Activated T-helper 1 cell treated with anti-CD3 and anti-CD28 coated beads, Interleukin-12 subunit alpha, Interleukin-12 subunit beta, Interleukin-2, Interleukin-4 antibody, amounts not matched to agents 30 ng/mL and 10 ng/mL and 1 ng/mL, durations not matched to agents 14 hours and 24 hours and 36 hours (primary cell): Measurements from ENCODE around the gene ZNF398. TPM values are rescaled to one million over a fixed set of nuclear protein-coding genes. Genes with fewer than 3 reads are reported as not detected.
"Not testable (repeated sequence)": the region's sequence is repeated elsewhere in the genome, so short reads cannot be mapped to it uniquely, and the experiment has no call there.

ENCODE experiments used
- DNase-seq: peaks from one replicate; pipeline ENCODE4 v3.0.0; 2021; ENCODE audit warnings: low spot score
- H3K27ac Mint-ChIP-seq: one replicate; pipeline ENCODE4 v1.8.0; 2021; ENCODE audit warnings: mild to moderate bottlenecking, mixed read lengths
- H3K27me3 Mint-ChIP-seq: one replicate; pipeline ENCODE4 v1.8.0; 2022; ENCODE audit warnings: mild to moderate bottlenecking, moderate library complexity, mixed read lengths; ENCODE audit not compliant: insufficient read depth
- H3K36me3 Mint-ChIP-seq: one replicate; pipeline ENCODE4 v1.8.0; 2021; ENCODE audit warnings: low read depth, mixed read lengths
- H3K4me1 Mint-ChIP-seq: one replicate; pipeline ENCODE4 v1.8.0; 2021; ENCODE audit warnings: low read depth, mixed read lengths
- H3K4me3 Mint-ChIP-seq: one replicate; pipeline ENCODE4 v1.8.0; 2021; ENCODE audit warnings: mild to moderate bottlenecking, moderate library complexity, mixed read lengths
- H3K9me3 Mint-ChIP-seq: one replicate; pipeline ENCODE4 v1.8.0; 2021; ENCODE audit warnings: mixed read lengths
- intact Hi-C: fragments of 100-400 bp; cut with micrococcal nuclease; formaldehyde crosslinking; loops from one replicate; pipeline ENCODE4 v1.15.1; 2024
- total RNA-seq: library from RNA; stranded (reverse); gene quantifications from 2 replicates; pipeline ENCODE4 v1.2.3, GENCODE V29; 2022

ZNF398 gene
- total RNA-seq, 1 donor from 2014 or later = 14.1 TPM

DNA sequence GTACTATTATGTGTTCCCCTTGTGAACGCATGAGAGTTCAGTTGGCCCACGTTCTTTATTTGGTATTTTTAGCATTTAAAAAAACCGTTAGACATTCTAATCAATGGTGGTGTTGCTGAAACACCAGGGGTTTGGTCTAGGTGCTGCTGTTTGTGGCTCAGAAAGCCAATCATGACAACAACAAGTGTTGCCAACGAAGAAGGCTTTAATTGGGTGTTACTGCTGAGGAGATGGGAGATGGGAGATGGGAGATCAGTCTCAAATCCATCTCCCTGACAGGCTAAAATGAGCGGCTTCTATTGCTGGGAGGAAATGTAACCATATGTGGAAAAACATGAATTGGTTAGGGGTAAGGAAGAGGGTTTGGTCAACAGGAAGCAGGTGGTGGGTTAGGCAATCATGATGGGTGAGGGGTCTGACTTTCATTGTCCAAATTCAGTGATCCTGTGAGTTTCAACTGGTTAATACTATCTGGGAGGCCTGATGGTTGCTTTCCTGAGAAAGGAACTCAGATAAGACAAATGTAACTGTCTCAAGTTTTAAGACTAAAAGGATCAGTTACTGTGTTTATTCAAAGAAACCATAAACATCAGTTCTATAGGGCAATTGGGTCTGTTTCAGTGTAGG is 16.6 kb upstream of the ZNF398 start:
- Mint-ChIP-seq H3K27me3 (no peaks in the 10 kb centered on the region), H3K9me3 (peaks cover 10% of the 10 kb centered on the region), H3K4me1 (peaks cover 15% of the 10 kb centered on the region), H3K36me3 (peaks cover 33% of the 10 kb centered on the region), H3K4me3 (no peak overlapping the region), H3K27ac (no peak overlapping the region)
- intact Hi-C loops = no loop called here
- DNase-seq = no peak

DNA sequence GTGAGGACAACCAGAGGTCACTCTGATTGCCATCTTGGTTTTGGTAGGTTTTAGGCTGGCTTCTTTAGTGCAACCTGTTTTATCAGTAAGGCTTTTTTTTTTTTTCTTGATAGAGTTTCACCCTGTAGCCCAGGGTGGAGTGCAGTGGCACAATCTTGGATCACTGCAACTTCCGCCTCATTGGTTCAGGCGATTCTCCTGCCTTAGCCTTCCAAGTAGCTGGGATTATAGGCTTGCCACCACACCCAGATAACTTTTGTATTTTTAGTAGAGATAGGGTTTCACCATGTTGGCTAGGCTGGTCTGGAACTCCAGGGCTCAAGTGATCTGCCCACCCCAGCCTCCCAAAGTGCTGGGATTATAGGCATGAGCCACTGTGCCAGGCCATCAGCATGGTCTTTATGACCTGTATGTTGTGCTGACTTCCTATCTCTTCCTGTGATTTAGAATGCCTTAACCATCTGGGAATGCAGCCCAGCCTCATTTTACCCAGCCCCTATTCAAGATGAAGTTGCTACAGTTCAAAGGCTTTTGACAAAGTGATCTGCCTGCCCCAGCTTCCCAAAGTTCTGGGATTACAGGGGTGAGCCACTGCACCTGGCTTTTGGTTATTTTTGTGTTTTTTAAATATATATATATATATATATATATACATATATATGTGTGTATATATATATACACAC is 14.1 kb upstream of the ZNF398 start:
- Mint-ChIP-seq H3K4me3 (no peak overlapping the region), H3K27ac (no peak overlapping the region), H3K9me3 (peaks cover 10% of the 10 kb centered on the region), H3K27me3 (no peaks in the 10 kb centered on the region), H3K36me3 (peaks cover 27% of the 10 kb centered on the region), H3K4me1 (peaks cover 4% of the 10 kb centered on the region)
- intact Hi-C loops = no loop called here
- no peak for DNase-seq

GRCh38 chr7:149136118-149136517 is 11.1 kb upstream of the ZNF398 start:
- Mint-ChIP-seq H3K9me3 (peaks cover 2% of the 10 kb centered on the region), H3K4me1 (no peaks in the 10 kb centered on the region), H3K36me3 (peaks cover 18% of the 10 kb centered on the region), H3K27me3 (no peaks in the 10 kb centered on the region), H3K4me3 (no peak overlapping the region), H3K27ac (no peak overlapping the region)
- intact Hi-C loops = no loop called here
- DNase-seq = no peak

- intact Hi-C loops = no loop called here
- Mint-ChIP-seq H3K9me3 (no peaks in the 10 kb centered on the region), H3K36me3 (peaks cover 2% of the 10 kb centered on the region), H3K4me1 (peaks cover 10% of the 10 kb centered on the region), H3K4me3 (no peak overlapping the region), H3K27ac (no peak overlapping the region), H3K27me3 (no peaks in the 10 kb centered on the region)
- no peak for DNase-seq
Measured at GRCh38 chr7:149140831-149141230, 6.4 kb upstream of the ZNF398 start.

- Mint-ChIP-seq H3K4me3 (no peak overlapping the region), H3K27me3 (no peaks in the 10 kb centered on the region), H3K4me1 (peaks cover 16% of the 10 kb centered on the region), H3K9me3 (no peaks in the 10 kb centered on the region), H3K36me3 (peaks cover 3% of the 10 kb centered on the region), H3K27ac (no peak overlapping the region)
- intact Hi-C loops = no loop called here
- no peak for DNase-seq
Measured at GRCh38 chr7:149141893-149142292, 5.4 kb upstream of the ZNF398 start.

DNA sequence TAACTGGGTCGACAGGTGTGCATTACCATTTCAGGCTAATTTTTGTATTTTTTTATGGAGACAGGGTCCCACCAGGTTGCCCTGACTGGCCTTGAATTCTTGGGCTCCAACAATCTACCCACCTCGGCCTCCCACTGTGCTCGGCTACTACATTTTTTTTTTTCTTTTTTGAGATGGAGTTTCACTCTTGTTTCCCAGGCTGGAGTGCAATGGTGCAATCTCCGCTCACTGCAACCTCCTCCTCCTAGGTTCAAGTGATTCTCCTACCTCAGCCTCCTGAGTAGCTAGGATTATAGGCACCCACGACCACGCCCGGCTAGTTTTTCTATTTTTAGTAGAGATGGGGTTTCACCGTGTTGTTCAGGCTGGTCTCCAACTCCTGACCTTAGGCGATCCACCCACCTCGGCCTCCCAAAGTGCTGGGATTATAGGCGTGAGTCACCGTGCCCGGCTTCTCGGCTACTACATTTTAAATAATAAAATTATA is 2.8 kb upstream of the ZNF398 start:
- not testable (repeated sequence) for H3K4me3 Mint-ChIP-seq

GRCh38 chr7:149145031-149145845 is 2.0 kb upstream of the ZNF398 start:
- intact Hi-C loops = loop anchor here (5.0 kb wide), 4 partner anchors 102 to 352 kb away; partner anchors contain the start of genes EZH2 and ZNF746
- peak overlapping the region; percentile 40 for H3K4me3 Mint-ChIP-seq
- DNase-seq = no peak
- H3K36me3 Mint-ChIP-seq = peaks cover 8% of the 10 kb centered on the region
- no peaks in the 10 kb centered on the region for H3K27me3 Mint-ChIP-seq
- peak overlapping the region; percentile 43 for H3K27ac Mint-ChIP-seq
- peaks cover 32% of the 10 kb centered on the region for H3K4me1 Mint-ChIP-seq
- no peaks in the 10 kb centered on the region for H3K9me3 Mint-ChIP-seq

More for the DNA sequence above, 2.8 kb upstream of the ZNF398 start:
- DNase-seq, H3K9me3 Mint-ChIP-seq, H3K27me3 Mint-ChIP-seq, intact Hi-C loops, H3K27ac Mint-ChIP-seq, H3K36me3 Mint-ChIP-seq: not testable (repeated sequence)
- H3K4me1 Mint-ChIP-seq = peaks cover 26% of the 10 kb centered on the region

- intact Hi-C loops = loop anchor here (1.0 to 5.0 kb wide), 15 partner anchors 22 to 690 kb away; partner anchors contain the start of genes EZH2, PDIA4, ZNF282 and ZNF425
- Mint-ChIP-seq H3K27ac (peak overlapping the region; percentile 72), H3K4me3 (peak overlapping the region; percentile 86), H3K36me3 (peaks cover 14% of the 10 kb centered on the region), H3K9me3 (no peaks in the 10 kb centered on the region), H3K4me1 (peaks cover 42% of the 10 kb centered on the region), H3K27me3 (no peaks in the 10 kb centered on the region)
- DNase-seq = peak; percentile 55
Measured at GRCh38 chr7:149147752-149148653, 750 bp downstream of the ZNF398 start.

DNA sequence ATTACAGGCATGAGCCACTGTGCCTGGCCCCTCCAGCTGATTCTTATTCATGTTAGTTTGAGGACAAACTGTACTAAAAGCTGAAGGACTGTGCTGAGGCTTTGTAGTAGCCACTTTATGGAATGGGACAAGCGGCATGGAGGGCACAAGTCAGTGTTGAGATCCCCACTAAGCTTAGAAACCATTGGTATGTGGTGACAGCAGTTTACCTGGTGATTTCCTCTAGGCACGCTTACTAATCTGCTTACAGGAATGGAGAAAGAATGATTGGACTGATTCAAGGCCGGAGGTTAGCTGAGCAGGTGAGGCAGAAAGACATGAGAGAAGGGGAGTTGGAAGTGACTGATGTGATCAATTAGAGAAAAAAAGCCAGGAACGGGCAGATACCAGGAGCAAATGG is 3.7 kb downstream of the ZNF398 start:
- H3K36me3 Mint-ChIP-seq = peaks cover 32% of the 10 kb centered on the region
- peaks cover 40% of the 10 kb centered on the region for H3K4me1 Mint-ChIP-seq
- no peak for DNase-seq
- no peaks in the 10 kb centered on the region for H3K9me3 Mint-ChIP-seq
- intact Hi-C loops = no loop called here
- no peak overlapping the region for H3K4me3 Mint-ChIP-seq
- H3K27ac Mint-ChIP-seq = no peak overlapping the region
- H3K27me3 Mint-ChIP-seq = no peaks in the 10 kb centered on the region

DNA sequence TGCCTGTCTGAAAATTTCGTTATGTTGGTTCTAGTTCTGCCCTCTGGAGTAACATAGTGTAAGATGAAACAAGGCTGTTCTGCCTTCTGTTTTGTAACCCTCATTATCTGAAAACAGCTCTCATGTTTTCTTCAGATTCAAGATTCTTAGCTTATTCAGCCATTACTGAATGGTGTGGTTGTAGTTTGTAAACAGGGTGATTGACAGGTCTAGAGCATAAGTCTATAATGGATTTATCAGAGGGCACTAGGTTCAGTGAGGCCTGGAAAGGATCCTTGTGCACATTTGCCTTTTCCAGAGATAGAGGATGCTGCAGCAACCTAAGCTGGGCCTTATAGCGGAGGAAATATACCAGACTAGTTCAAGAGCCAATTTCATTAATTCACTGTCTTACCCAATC is 6.1 kb downstream of the ZNF398 start:
- peaks cover 41% of the 10 kb centered on the region for H3K36me3 Mint-ChIP-seq
- no peak overlapping the region for H3K4me3 Mint-ChIP-seq
- no peaks in the 10 kb centered on the region for H3K27me3 Mint-ChIP-seq
- intact Hi-C loops = no loop called here
- H3K4me1 Mint-ChIP-seq = peaks cover 34% of the 10 kb centered on the region
- H3K9me3 Mint-ChIP-seq = no peaks in the 10 kb centered on the region
- no peak for DNase-seq
- H3K27ac Mint-ChIP-seq = no peak overlapping the region

- H3K27ac Mint-ChIP-seq = no peak overlapping the region
- intact Hi-C loops = no loop called here
- H3K4me3 Mint-ChIP-seq = no peak overlapping the region
- H3K4me1 Mint-ChIP-seq = peaks cover 28% of the 10 kb centered on the region
- H3K27me3 Mint-ChIP-seq = no peaks in the 10 kb centered on the region
- H3K9me3 Mint-ChIP-seq = no peaks in the 10 kb centered on the region
- DNase-seq = no peak
- peaks cover 40% of the 10 kb centered on the region for H3K36me3 Mint-ChIP-seq
Measured at GRCh38 chr7:149154056-149154455, 6.8 kb downstream of the ZNF398 start.

GRCh38 chr7:149156898-149157297 is 9.6 kb downstream of the ZNF398 start:
- DNase-seq = no peak
- Mint-ChIP-seq H3K27ac (peak overlapping the region; percentile 34), H3K4me1 (peaks cover 26% of the 10 kb centered on the region), H3K27me3 (no peaks in the 10 kb centered on the region), H3K36me3 (peaks cover 43% of the 10 kb centered on the region), H3K4me3 (no peak overlapping the region), H3K9me3 (no peaks in the 10 kb centered on the region)
- intact Hi-C loops = no loop called here
